Activated CD4-positive, alpha-beta T cell treated with anti-CD3 and anti-CD28 coated beads for 4 hours (primary cell): Measurements from ENCODE around the gene PRKAA2.

Source experiments
- DNase-seq, 2 donors: peaks; one replicate each; pipeline ENCODE4 v3.0.0-alpha.2; 2020

The PRKAA2 gene

GRCh38 chr1:56719171-56719570, 74.1 kb downstream of the PRKAA2 start:
- DNase-seq, result no peak

- DNase-seq, result no peak
Measured at GRCh38 chr1:56726706-56727105, 81.6 kb downstream of the PRKAA2 start.

GRCh38 chr1:56728964-56729363, 83.8 kb downstream of the PRKAA2 start:
- DNase-seq, result no peak

GRCh38 chr1:56745231-56745630, 100.1 kb downstream of the PRKAA2 start:
- no peak for DNase-seq

GRCh38 chr1:56754708-56755479, 109.8 kb downstream of the PRKAA2 start:
- DNase-seq, result no peak

GRCh38 chr1:56755911-56756310, 110.8 kb downstream of the PRKAA2 start:
- DNase-seq, result no peak

- DNase-seq, result no peak
Measured at GRCh38 chr1:56758135-56758534, 113.0 kb downstream of the PRKAA2 start.

- DNase-seq, result no peak
Measured at GRCh38 chr1:56758794-56759193, 113.7 kb downstream of the PRKAA2 start.
